Adrenal gland (tissue), 5 donors: ENCODE data around the gene VPS13D.

Experiments used
- POLR2A ChIP-seq, 2 donors: fragments of 450-650 bp; IDR thresholded peaks; one replicate each; pipeline ENCODE4 v1.6.1; 2017; ENCODE audit warnings: antibody characterized with exemption in 2 of 2, mild to moderate bottlenecking in 2 of 2, moderate library complexity in 1 of 2
- TF ChIP-seq, protein P1 (sequence below), 6 experiments: fragments of 450-650 bp in 4 of 6; fragments of 200-600 bp in 2 of 6; sonication (generic) in 1 of 6; IDR thresholded peaks; 1 replicate in 5 of 6; 2 replicates in 1 of 6; pipeline versions ENCODE4 v1.5.1 to v1.8.0; 2016 to 2021; ENCODE audit warnings: antibody characterized with exemption in 6 of 6, mild to moderate bottlenecking in 2 of 6, moderate library complexity in 1 of 6
- donor health status: DM: no; HTN: no; CAD: no.

DNA sequence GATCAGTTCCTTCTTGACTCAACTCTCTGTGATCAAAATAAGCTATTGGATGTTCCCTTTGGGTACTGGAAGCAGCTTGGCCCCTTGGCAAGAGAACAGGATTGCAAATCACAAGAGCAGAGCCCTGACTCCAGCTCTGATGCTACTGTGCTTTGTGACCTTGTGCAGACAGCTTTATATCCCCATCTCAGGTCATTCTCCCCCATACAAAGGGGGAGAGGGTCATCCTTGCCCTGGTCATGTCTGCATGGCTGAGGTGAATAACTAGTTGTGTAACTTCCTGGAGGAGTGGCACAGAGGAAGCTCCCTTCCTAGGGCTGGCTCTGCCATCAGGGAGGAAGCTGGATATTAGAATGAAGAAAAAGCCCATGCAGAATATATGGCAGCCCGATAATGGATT, 245.3 kb downstream of the VPS13D start:
- TF ChIP-seq, protein P1, sequence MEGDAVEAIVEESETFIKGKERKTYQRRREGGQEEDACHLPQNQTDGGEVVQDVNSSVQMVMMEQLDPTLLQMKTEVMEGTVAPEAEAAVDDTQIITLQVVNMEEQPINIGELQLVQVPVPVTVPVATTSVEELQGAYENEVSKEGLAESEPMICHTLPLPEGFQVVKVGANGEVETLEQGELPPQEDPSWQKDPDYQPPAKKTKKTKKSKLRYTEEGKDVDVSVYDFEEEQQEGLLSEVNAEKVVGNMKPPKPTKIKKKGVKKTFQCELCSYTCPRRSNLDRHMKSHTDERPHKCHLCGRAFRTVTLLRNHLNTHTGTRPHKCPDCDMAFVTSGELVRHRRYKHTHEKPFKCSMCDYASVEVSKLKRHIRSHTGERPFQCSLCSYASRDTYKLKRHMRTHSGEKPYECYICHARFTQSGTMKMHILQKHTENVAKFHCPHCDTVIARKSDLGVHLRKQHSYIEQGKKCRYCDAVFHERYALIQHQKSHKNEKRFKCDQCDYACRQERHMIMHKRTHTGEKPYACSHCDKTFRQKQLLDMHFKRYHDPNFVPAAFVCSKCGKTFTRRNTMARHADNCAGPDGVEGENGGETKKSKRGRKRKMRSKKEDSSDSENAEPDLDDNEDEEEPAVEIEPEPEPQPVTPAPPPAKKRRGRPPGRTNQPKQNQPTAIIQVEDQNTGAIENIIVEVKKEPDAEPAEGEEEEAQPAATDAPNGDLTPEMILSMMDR (IDR thresholded peaks at IDR 0.05): no peak
- no peak for TF ChIP-seq POLR2A (IDR thresholded peaks at IDR 0.05)
